HG03521 (cell line): ENCODE results near the gene TSEN54.
"Not testable (repeated sequence)": the region's sequence is repeated elsewhere in the genome, so short reads cannot be mapped to it uniquely, and the experiment has no call there.

Experiments
- ATAC-seq: cut with Tn5 transposase; IDR thresholded peaks from one replicate; pipeline ENCODE4 v1.9.1; 2021; ENCODE audit warnings: mild to moderate bottlenecking, moderate library complexity; ENCODE audit not compliant: unreplicated experiment

Gene TSEN54

GRCh38 chr17:75516255-75516618 lies at the start of gene TSEN54:
TSS of gene TSEN54 (plus strand) at chr17:75516528. CDS start at chr17:75516561, 33 bp downstream.
- ATAC-seq, result peak; percentile 69

GRCh38 chr17:75468291-75468754 lies 48.0 kb upstream of the TSEN54 start:
- ATAC-seq, result no peak

GRCh38 chr17:75468779-75469373 lies 47.5 kb upstream of the TSEN54 start:
- no peak for ATAC-seq

GRCh38 chr17:75471207-75471606 lies 45.1 kb upstream of the TSEN54 start:
- no peak for ATAC-seq

- ATAC-seq, result no peak
Observed at GRCh38 chr17:75472119-75472518, 44.2 kb upstream of the TSEN54 start.

- ATAC-seq, result no peak
Observed at GRCh38 chr17:75473246-75473645, 43.1 kb upstream of the TSEN54 start.

GRCh38 chr17:75474736-75475135 lies 41.6 kb upstream of the TSEN54 start:
- no peak for ATAC-seq

- no peak for ATAC-seq
Observed at GRCh38 chr17:75475144-75475835, 41.0 kb upstream of the TSEN54 start.

GRCh38 chr17:75475851-75476250 lies 40.5 kb upstream of the TSEN54 start:
- no peak for ATAC-seq

GRCh38 chr17:75476271-75476671 lies 40.1 kb upstream of the TSEN54 start:
- ATAC-seq, result no peak

- ATAC-seq, result no peak
Observed at GRCh38 chr17:75476752-75477489, 39.4 kb upstream of the TSEN54 start.

- not testable (repeated sequence) for ATAC-seq
Observed at GRCh38 chr17:75477490-75477862, 38.9 kb upstream of the TSEN54 start.

- ATAC-seq, result no peak
Observed at GRCh38 chr17:75478508-75478907, 37.8 kb upstream of the TSEN54 start.

GRCh38 chr17:75480281-75480680 lies 36.0 kb upstream of the TSEN54 start:
- ATAC-seq, result no peak

GRCh38 chr17:75481194-75482068 lies 34.9 kb upstream of the TSEN54 start:
- no peak for ATAC-seq

GRCh38 chr17:75482098-75482942 lies 34.0 kb upstream of the TSEN54 start:
- no peak for ATAC-seq

GRCh38 chr17:75485688-75486087 lies 30.6 kb upstream of the TSEN54 start:
- no peak for ATAC-seq

- ATAC-seq, result no peak
Observed at GRCh38 chr17:75486151-75486550, 30.2 kb upstream of the TSEN54 start.

GRCh38 chr17:75486951-75487350 lies 29.4 kb upstream of the TSEN54 start:
- ATAC-seq, result no peak
